Measurements from ENCODE around the gene GMPS. TPM values are rescaled to one million over a fixed set of nuclear protein-coding genes. Genes with fewer than 3 reads are reported as not detected.
A peak's percentile ranks its signal among the peaks of the same experiment; 100 is the strongest.

The GMPS gene
- total and polyA plus RNA-seq, 3 experiments from 2014 or later = 63.7 to 117 (median 113) TPM

DNA sequence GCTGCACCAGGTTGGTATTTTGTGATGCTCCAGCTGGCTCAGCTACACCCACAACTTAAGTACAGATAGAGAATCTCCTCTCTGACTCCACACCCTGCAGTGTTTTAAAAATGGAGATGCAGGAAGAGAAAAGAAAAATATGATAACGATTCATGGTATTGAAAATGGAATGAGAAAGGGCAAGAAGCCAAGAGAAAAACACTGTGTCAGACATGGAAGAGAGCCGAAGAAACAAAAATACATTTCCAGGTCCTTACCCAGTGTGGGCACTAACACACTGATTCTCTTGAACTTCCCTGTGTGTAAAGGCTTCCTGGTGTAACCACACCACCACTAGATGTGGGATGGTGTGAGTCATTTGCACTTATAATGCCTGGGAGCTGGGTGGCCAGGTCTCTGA lies 93.1 kb downstream of the GMPS start:
- no peak overlapping the region for H3K4me3 ChIP-seq (ENCODE audit: low read length)
- Mint-ChIP-seq H3K27ac (no peak overlapping the region), H3K4me1 (no peaks in the 10 kb centered on the region), H3K36me3 (peaks cover 0 to 2% (median 0%) of the 10 kb centered on the region in 3 donors), H3K27me3 (peaks cover 0 to 4% of the 10 kb centered on the region in 2 donors), H3K4me3 (no peak overlapping the region), H3K9me3 (no peaks in the 10 kb centered on the region)
- ChIA-PET POLR2A (no interaction called here), CTCF (no interaction called here)
- no peaks in the 10 kb centered on the region for H3K27me3 ChIP-seq (ENCODE audit: insufficient read depth, low read length, poor library complexity, severe bottlenecking)
- no peak for DNase-seq
- no peak overlapping the region for H3K27ac ChIP-seq (ENCODE audit: low read depth, low read length)
- H3K9me3 ChIP-seq (ENCODE audit: low read length) = no peaks in the 10 kb centered on the region
- H3K4me1 ChIP-seq (ENCODE audit: insufficient read depth, low read length) = no peaks in the 10 kb centered on the region
- H3K36me3 ChIP-seq (ENCODE audit: insufficient read depth, low read length) = no peaks in the 10 kb centered on the region

- CTCF ChIA-PET = no interaction called here
- POLR2A ChIA-PET = no interaction called here
- Histone ChIP-seq H3K4me3 (ENCODE audit: low read length) (no peak overlapping the region), H3K36me3 (ENCODE audit: insufficient read depth, low read length) (no peaks in the 10 kb centered on the region), H3K27me3 (ENCODE audit: insufficient read depth, low read length, poor library complexity, severe bottlenecking) (no peaks in the 10 kb centered on the region), H3K4me1 (ENCODE audit: insufficient read depth, low read length) (no peaks in the 10 kb centered on the region), H3K27ac (ENCODE audit: low read depth, low read length) (no peak overlapping the region), H3K9me3 (ENCODE audit: low read length) (no peaks in the 10 kb centered on the region)
- no peak overlapping the region for H3K27ac Mint-ChIP-seq
- peaks cover 0 to 1% (median 0%) of the 10 kb centered on the region in 3 donors for H3K36me3 Mint-ChIP-seq
- no peaks in the 10 kb centered on the region for H3K4me1 Mint-ChIP-seq
- no peak for DNase-seq
- peaks cover 0 to 2% (median 0%) of the 10 kb centered on the region in 5 donors for H3K9me3 Mint-ChIP-seq
- no peak overlapping the region for H3K4me3 Mint-ChIP-seq
- H3K27me3 Mint-ChIP-seq = peaks cover 0 to 4% of the 10 kb centered on the region in 2 donors
Observed at GRCh38 chr3:155970398-155970797, 99.9 kb downstream of the GMPS start.

DNA sequence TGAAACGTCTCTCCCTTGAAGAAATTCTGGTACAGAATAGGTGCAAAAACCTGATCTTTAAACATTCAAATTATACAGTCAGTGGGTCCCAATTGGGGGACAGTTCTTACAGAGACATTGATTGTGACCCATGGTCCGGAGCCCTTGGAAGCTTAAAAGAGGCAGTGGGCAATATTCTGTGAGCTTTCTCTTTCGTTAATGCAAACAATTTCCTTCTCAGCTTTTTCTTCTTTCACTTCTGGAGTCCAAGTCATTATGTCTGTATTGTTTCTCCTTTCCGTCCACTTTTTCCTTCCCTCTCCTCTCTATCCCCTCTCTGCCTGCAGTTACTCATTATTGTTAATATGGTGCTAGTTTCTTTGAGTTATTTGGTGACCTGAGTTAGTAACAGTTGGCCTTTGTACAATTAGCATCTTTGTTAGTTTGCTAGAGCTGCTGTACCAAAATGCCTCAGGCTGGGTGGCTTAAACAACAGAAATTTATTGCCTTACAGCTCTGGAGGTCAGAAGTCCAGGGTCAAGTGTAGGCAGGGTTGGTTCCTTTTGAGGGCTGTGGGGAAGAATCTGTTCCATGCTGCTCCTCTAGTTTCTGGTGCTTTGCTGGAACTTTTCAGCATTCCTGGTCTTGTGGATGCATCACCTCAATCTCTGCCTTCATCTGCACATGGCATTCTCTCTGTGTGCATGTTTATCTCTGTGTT lies 102.6 kb downstream of the GMPS start:
- no peak for DNase-seq
- Histone ChIP-seq H3K4me3 (ENCODE audit: low read length) (no peak overlapping the region), H3K36me3 (ENCODE audit: insufficient read depth, low read length) (no peaks in the 10 kb centered on the region), H3K4me1 (ENCODE audit: insufficient read depth, low read length) (no peaks in the 10 kb centered on the region), H3K9me3 (ENCODE audit: low read length) (no peaks in the 10 kb centered on the region), H3K27ac (ENCODE audit: low read depth, low read length) (no peak overlapping the region), H3K27me3 (ENCODE audit: insufficient read depth, low read length, poor library complexity, severe bottlenecking) (no peaks in the 10 kb centered on the region)
- H3K27me3 Mint-ChIP-seq = peaks cover 0 to 1% of the 10 kb centered on the region in 2 donors
- H3K4me3 Mint-ChIP-seq = no peak overlapping the region
- H3K9me3 Mint-ChIP-seq = peaks cover 0 to 2% (median 0%) of the 10 kb centered on the region in 5 donors
- H3K4me1 Mint-ChIP-seq = no peaks in the 10 kb centered on the region
- ChIA-PET POLR2A (no interaction called here), CTCF (no interaction called here)
- no peak overlapping the region for H3K27ac Mint-ChIP-seq
- no peaks in the 10 kb centered on the region for H3K36me3 Mint-ChIP-seq

- H3K27me3 ChIP-seq (ENCODE audit: insufficient read depth, low read length, poor library complexity, severe bottlenecking) = no peaks in the 10 kb centered on the region
- DNase-seq = no peak
- Mint-ChIP-seq H3K27me3 (peaks cover 0 to 2% of the 10 kb centered on the region in 2 donors), H3K4me1 (no peaks in the 10 kb centered on the region), H3K36me3 (no peaks in the 10 kb centered on the region), H3K9me3 (no peaks in the 10 kb centered on the region), H3K4me3 (no peak overlapping the region), H3K27ac (no peak overlapping the region)
- no peak overlapping the region for H3K27ac ChIP-seq (ENCODE audit: low read depth, low read length)
- H3K9me3 ChIP-seq (ENCODE audit: low read length) = no peaks in the 10 kb centered on the region
- H3K4me1 ChIP-seq (ENCODE audit: insufficient read depth, low read length) = no peaks in the 10 kb centered on the region
- POLR2A ChIA-PET = no interaction called here
- CTCF ChIA-PET = no interaction called here
- H3K36me3 ChIP-seq (ENCODE audit: insufficient read depth, low read length) = no peaks in the 10 kb centered on the region
- no peak overlapping the region for H3K4me3 ChIP-seq (ENCODE audit: low read length)
Observed at GRCh38 chr3:155978324-155978723, 107.9 kb downstream of the GMPS start.

DNA sequence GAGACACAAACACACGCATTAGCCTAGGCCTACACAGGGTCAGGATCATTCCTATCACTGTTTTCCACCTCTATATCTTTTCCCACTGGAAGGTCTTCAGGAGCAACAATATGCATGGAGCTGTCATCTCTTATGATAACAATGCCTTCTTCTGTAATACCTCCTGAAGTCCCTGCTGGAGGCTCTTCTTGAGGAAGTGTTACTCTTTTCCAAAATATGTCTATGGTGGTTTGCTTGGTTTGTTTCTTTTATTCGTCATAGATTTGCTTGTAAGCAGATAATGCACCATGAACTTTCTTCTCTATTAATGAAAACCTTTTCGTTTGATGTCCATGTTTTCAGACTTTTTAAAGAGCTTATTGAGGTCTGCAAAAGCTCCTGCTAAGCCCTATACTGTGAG lies 109.3 kb downstream of the GMPS start:
- CTCF ChIA-PET = no interaction called here
- DNase-seq = no peak
- Mint-ChIP-seq H3K9me3 (no peaks in the 10 kb centered on the region), H3K4me3 (no peak overlapping the region), H3K4me1 (no peaks in the 10 kb centered on the region), H3K27me3 (peaks cover 0 to 2% of the 10 kb centered on the region in 2 donors), H3K36me3 (no peaks in the 10 kb centered on the region), H3K27ac (peak overlapping the region in 1 of 8 donors; percentile 48)
- Histone ChIP-seq H3K4me3 (ENCODE audit: low read length) (no peak overlapping the region), H3K4me1 (ENCODE audit: insufficient read depth, low read length) (no peaks in the 10 kb centered on the region), H3K36me3 (ENCODE audit: insufficient read depth, low read length) (no peaks in the 10 kb centered on the region), H3K27ac (ENCODE audit: low read depth, low read length) (no peak overlapping the region), H3K9me3 (ENCODE audit: low read length) (no peaks in the 10 kb centered on the region), H3K27me3 (ENCODE audit: insufficient read depth, low read length, poor library complexity, severe bottlenecking) (no peaks in the 10 kb centered on the region)
- POLR2A ChIA-PET = no interaction called here

DNA sequence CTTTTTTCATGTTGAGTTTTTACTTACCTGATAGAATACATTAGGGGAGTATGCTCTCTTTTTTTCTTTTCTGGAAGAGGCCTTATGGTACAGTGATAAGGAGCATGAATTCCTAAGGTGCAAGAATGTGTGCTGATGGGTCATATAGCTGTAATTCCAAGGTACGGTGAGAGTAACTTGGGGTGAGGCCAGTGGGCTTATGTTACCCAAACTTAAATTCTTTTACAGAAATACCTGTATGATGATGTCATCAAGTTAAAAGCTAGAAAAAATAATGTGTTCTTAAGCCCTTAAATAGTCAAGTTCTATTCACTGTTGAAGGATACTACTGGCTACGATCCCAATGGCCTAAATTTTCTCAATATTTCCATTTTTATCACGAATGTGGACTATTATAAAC lies 111.2 kb downstream of the GMPS start:
- ChIA-PET POLR2A (no interaction called here), CTCF (no interaction called here)
- peaks cover 0 to 2% of the 10 kb centered on the region in 2 donors for H3K27me3 Mint-ChIP-seq

GRCh38 chr3:155983834-155984474 lies 113.5 kb downstream of the GMPS start:
- no peaks in the 10 kb centered on the region for H3K27me3 ChIP-seq (ENCODE audit: insufficient read depth, low read length, poor library complexity, severe bottlenecking)
- H3K4me1 ChIP-seq (ENCODE audit: insufficient read depth, low read length) = no peaks in the 10 kb centered on the region
- ChIA-PET CTCF (interaction anchor here (0.8 kb wide), 1 partner anchor 178 kb away, joined by 3 read pairs; the partner anchor contains the start of gene C3orf33), POLR2A (no interaction called here)
- H3K27ac ChIP-seq (ENCODE audit: low read depth, low read length) = no peak overlapping the region
- no peak overlapping the region for H3K4me3 ChIP-seq (ENCODE audit: low read length)
- H3K27me3 Mint-ChIP-seq = peaks cover 0 to 2% of the 10 kb centered on the region in 2 donors
- no peaks in the 10 kb centered on the region for H3K9me3 Mint-ChIP-seq
- DNase-seq = no peak
- no peaks in the 10 kb centered on the region for H3K36me3 ChIP-seq (ENCODE audit: insufficient read depth, low read length)
- H3K4me1 Mint-ChIP-seq = no peaks in the 10 kb centered on the region
- no peaks in the 10 kb centered on the region for H3K36me3 Mint-ChIP-seq
- H3K9me3 ChIP-seq (ENCODE audit: low read length) = no peaks in the 10 kb centered on the region
- no peak overlapping the region for H3K27ac Mint-ChIP-seq
- H3K4me3 Mint-ChIP-seq = no peak overlapping the region

More for the DNA sequence above, 111.2 kb downstream of the GMPS start:
- DNase-seq = no peak
- no peak overlapping the region for H3K27ac ChIP-seq (ENCODE audit: low read depth, low read length)
- H3K9me3 ChIP-seq (ENCODE audit: low read length) = no peaks in the 10 kb centered on the region
- Mint-ChIP-seq H3K9me3 (no peaks in the 10 kb centered on the region), H3K36me3 (no peaks in the 10 kb centered on the region), H3K4me1 (no peaks in the 10 kb centered on the region), H3K4me3 (no peak overlapping the region), H3K27ac (no peak overlapping the region)
- no peaks in the 10 kb centered on the region for H3K36me3 ChIP-seq (ENCODE audit: insufficient read depth, low read length)
- no peak overlapping the region for H3K4me3 ChIP-seq (ENCODE audit: low read length)
- H3K27me3 ChIP-seq (ENCODE audit: insufficient read depth, low read length, poor library complexity, severe bottlenecking) = no peaks in the 10 kb centered on the region
- H3K4me1 ChIP-seq (ENCODE audit: insufficient read depth, low read length) = no peaks in the 10 kb centered on the region

DNA sequence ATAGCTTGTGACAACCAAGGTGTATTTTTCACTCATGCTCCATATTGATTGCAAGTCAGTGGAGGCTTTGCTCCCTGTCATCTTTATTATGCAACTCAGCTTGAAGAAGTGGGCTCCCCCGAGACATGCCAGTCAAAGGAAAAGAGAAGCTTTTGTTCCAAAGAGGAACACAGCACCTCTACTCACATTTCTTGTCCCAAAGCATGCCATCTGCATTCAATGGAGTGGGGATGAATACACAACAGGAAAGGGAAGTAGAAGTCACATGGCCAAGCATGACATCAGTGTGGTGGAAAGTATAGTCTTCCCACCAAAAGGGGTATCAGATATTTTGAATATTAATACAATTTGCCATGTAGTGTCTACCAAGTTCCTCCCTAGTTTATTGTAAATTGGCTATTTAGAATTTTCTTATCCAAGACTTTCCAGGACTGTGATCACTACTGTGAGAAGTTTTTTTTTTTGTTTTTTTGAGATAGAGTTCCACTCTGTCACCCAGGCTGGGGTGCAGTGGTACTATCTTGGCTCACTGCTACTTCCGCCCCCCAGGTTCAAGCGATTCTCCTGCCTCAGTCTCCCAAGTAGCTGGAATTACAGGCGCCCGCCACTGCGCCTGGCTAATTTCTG lies 114.5 kb downstream of the GMPS start:
- Histone ChIP-seq H3K36me3 (ENCODE audit: insufficient read depth, low read length) (no peaks in the 10 kb centered on the region), H3K4me3 (ENCODE audit: low read length) (no peak overlapping the region), H3K4me1 (ENCODE audit: insufficient read depth, low read length) (no peaks in the 10 kb centered on the region), H3K27me3 (ENCODE audit: insufficient read depth, low read length, poor library complexity, severe bottlenecking) (no peaks in the 10 kb centered on the region), H3K9me3 (ENCODE audit: low read length) (no peaks in the 10 kb centered on the region), H3K27ac (ENCODE audit: low read depth, low read length) (no peak overlapping the region)
- Mint-ChIP-seq H3K4me3 (no peak overlapping the region), H3K27me3 (peaks cover 0 to 2% of the 10 kb centered on the region in 2 donors), H3K27ac (no peak overlapping the region), H3K9me3 (no peaks in the 10 kb centered on the region), H3K36me3 (no peaks in the 10 kb centered on the region), H3K4me1 (no peaks in the 10 kb centered on the region)
- no peak for DNase-seq
- CTCF ChIA-PET = no interaction called here
- POLR2A ChIA-PET = no interaction called here
